ENCODE data around the gene DLG4. TPM values are rescaled to one million over a fixed set of nuclear protein-coding genes. Genes with fewer than 3 reads are reported as not detected.

DLG4 gene
- total RNA-seq, 2 experiments from 2014 or later, result 10.1 to 11.7 TPM

DNA sequence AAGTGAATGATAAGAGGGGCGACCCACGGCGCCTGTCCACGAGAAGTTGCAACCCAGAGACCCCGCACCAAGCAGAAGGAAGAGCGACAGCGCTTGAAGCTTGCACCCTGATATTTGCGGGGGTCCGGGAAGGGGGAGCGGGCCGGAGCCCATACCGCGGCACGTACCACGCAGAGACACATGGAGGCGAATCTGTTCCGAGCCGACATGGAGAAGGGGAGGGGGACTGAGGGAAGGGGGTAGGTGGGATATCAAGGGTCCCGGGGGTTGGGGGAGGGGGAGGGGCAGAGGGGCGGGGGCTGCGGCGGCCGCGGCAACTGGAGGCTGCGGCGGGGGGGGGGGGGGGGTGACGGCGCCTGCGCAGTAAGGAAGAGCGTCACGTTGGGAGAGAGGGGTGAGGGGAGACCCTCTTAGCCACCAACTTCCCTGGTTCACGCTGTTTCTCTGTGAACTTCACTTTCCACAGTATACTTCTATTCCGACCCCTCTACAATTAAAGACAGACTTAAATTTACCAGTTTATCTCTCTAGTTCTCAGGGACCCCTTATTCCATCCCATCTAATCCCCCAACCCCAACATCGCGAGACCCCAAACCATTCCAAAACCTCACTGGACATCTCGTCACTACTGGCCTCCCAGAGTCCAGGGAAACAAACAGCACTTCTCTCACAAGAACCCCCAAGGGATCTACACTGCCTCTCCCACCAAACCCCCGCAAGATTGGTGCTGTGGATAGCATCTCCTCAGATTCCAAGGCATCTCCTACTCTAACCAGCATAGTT, 8.0 kb downstream of the DLG4 start:
- ATAC-seq, result no peak
- no peak for DNase-seq
- Mint-ChIP-seq H3K4me1 (ENCODE audit: low read depth) (peaks cover 38% of the 10 kb centered on the region), H3K36me3 (ENCODE audit: low read depth) (no peaks in the 10 kb centered on the region), H3K27me3 (ENCODE audit: low read depth) (peaks cover 10% of the 10 kb centered on the region), H3K27ac (no peak overlapping the region), H3K4me3 (no peak overlapping the region), H3K9me3 (ENCODE audit: insufficient read depth) (no peaks in the 10 kb centered on the region)
- CTCF ChIA-PET, result no interaction called here
- POLR2A ChIA-PET, result no interaction called here

DNA sequence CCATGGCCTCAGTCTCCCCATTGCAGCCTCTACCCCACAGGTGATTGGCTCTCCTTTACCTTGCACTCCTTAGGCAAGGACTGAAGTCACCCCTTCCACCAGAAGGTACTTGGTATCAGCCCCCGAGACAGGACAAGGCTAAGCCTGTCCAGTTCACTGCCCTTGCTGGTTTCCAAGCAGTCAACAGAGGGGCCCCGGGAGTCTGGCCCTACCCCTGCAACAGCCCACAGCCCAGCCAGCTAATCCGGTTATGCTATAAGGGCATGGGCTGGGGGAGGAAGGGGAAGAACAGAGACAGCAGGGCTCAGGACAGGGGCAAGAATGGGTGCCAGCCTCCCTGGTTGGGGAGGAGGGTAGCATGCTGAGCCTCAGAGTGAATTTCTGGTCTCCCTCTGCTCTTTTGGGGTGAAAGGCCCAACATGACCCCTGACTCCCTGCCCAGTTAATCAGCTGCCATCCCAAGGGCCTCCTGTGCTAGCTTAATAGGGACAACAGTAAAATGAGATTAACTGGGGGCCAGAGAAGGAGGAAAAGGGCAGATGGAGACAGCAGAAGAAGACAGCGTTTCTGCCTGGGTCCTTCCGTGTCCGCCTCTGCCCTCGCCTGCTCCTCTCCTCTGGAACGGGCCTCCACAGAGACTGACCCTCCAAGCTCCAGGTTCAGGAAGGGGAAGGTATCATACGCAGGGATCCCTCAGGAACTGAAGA, 10.7 kb downstream of the DLG4 start:
- no peak overlapping the region for H3K27ac Mint-ChIP-seq
- no peaks in the 10 kb centered on the region for H3K9me3 Mint-ChIP-seq (ENCODE audit: insufficient read depth)
- CTCF ChIA-PET, result no interaction called here
- no peak overlapping the region for H3K4me3 Mint-ChIP-seq
- peaks cover 10% of the 10 kb centered on the region for H3K27me3 Mint-ChIP-seq (ENCODE audit: low read depth)
- ATAC-seq (no peak), DNase-seq (no peak)
- no peaks in the 10 kb centered on the region for H3K36me3 Mint-ChIP-seq (ENCODE audit: low read depth)
- POLR2A ChIA-PET, result no interaction called here
- peaks cover 38% of the 10 kb centered on the region for H3K4me1 Mint-ChIP-seq (ENCODE audit: low read depth)

DNA sequence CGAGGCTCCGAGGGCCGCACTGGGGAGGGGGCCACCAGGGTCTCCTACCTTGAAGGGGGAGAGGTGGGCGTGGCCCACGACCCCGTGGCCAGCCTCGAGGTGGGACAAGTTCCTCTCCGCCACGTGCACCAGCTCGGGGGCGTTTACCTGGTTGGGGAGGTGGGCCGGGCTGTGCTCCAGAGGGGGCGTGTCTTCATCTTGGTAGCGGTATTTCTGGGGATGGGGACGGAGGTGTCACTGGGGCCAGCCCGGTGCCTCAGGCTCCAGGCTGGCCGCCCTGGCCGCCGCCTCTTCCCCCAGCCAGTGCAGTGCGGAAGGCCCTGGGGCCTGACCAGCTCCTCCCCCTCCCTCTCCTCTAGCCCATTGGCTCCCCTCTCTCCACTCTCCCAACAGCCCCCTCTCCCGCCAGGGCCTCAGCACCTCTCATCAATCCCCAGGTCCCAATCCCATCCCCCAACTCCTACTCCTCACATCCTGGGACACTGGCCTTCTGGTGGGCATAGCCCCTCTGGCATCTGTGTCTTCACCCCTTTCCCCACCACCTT, 11.5 kb downstream of the DLG4 start:
- ATAC-seq, result no peak
- no peak for DNase-seq
- peaks cover 35% of the 10 kb centered on the region for H3K4me1 Mint-ChIP-seq (ENCODE audit: low read depth)
- H3K4me3 Mint-ChIP-seq, result no peak overlapping the region
- ChIA-PET CTCF (interaction anchor here (1.0 kb wide), 1 partner anchor 163 kb away, joined by 3 read pairs; no protein-coding TSS in a partner anchor), POLR2A (no interaction called here)
- no peaks in the 10 kb centered on the region for H3K36me3 Mint-ChIP-seq (ENCODE audit: low read depth)
- H3K27ac Mint-ChIP-seq, result no peak overlapping the region
- H3K9me3 Mint-ChIP-seq (ENCODE audit: insufficient read depth), result no peaks in the 10 kb centered on the region
- peaks cover 10% of the 10 kb centered on the region for H3K27me3 Mint-ChIP-seq (ENCODE audit: low read depth)

DNA sequence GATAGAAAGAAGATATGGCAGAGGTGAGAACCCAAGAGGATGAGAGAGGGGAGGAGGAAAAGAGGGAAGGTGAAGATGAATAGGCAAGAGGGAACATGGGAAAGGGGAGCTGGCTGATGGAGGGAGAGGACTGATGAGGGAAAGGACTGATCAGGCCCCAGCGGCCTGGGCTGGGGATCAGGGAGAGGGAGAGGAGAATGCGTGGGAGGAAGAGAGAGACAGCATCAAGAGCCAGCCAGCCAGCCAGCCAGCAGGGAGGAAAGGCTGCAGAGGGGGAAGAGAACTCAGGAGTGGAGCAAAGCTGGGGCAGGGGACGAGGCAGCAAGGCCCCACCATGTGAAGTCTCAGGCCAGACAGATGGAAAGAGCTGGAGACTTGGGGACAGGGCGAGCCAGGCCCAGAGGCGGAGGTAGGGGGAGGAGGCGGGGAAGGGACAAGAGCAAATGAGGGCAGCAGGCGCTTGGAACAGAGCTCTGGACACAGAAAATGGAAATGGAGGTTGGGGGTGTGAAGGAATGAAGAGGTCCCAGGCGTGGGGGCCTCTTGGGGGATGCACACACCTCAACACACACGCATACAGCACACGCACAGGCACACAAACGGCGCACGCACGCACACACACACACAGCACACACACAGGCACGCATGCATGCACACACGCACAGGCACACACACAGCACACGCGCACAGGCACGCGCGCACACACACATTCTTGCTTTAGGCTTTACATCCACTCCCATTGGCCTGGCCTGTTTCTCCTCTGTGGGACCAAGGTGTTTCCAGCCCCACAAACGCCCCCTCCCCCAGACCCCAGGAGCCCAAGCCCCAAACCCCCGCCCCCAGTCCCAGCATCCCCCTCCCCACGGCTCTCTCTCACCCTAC, 12.3 kb downstream of the DLG4 start:
- no peak for DNase-seq
- POLR2A ChIA-PET, result no interaction called here
- CTCF ChIA-PET, result interaction anchor here (1.0 kb wide), 1 partner anchor 162 kb away, joined by 3 read pairs; no protein-coding TSS in a partner anchor
- Mint-ChIP-seq H3K4me1 (ENCODE audit: low read depth) (peaks cover 34% of the 10 kb centered on the region), H3K27me3 (ENCODE audit: low read depth) (peaks cover 10% of the 10 kb centered on the region), H3K36me3 (ENCODE audit: low read depth) (peaks cover 2% of the 10 kb centered on the region), H3K4me3 (no peak overlapping the region), H3K9me3 (ENCODE audit: insufficient read depth) (no peaks in the 10 kb centered on the region), H3K27ac (peak overlapping the region; percentile 9)
- no peak for ATAC-seq

DNA sequence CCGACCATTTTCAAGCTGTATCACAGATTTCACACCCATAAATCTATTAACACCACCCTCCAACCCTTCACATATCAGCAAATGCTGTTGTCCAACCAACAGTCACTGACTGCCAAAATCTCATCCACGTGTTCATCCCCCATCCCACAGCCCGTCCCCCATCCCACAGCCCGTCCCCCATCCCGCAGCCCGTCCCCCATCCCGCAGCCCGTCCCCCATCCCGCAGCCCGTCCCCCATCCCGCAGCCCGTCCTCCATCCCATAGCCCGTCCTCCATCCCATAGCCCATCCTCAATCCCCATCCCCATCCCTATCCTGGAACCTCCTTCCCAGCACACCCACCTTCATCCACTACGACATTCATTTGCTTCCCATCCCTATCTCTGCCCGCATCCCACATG, 14.1 kb downstream of the DLG4 start:
- ChIA-PET POLR2A (interaction anchor here (0.8 kb wide), 1 partner anchor 190 kb away, joined by 3 read pairs; no protein-coding TSS in a partner anchor), CTCF (interaction anchor here (1.5 kb wide), 1 partner anchor 28 kb away, joined by 4 read pairs; no protein-coding TSS in a partner anchor)
- H3K4me1 Mint-ChIP-seq (ENCODE audit: low read depth), result peaks cover 32% of the 10 kb centered on the region
- H3K9me3 Mint-ChIP-seq (ENCODE audit: insufficient read depth), result no peaks in the 10 kb centered on the region
- H3K4me3 Mint-ChIP-seq, result peak overlapping the region; percentile 71
- H3K27me3 Mint-ChIP-seq (ENCODE audit: low read depth), result peaks cover 5% of the 10 kb centered on the region
- ATAC-seq (no peak), DNase-seq (no peak)
- peak overlapping the region; percentile 85 for H3K27ac Mint-ChIP-seq
- peaks cover 3% of the 10 kb centered on the region for H3K36me3 Mint-ChIP-seq (ENCODE audit: low read depth)

DNA sequence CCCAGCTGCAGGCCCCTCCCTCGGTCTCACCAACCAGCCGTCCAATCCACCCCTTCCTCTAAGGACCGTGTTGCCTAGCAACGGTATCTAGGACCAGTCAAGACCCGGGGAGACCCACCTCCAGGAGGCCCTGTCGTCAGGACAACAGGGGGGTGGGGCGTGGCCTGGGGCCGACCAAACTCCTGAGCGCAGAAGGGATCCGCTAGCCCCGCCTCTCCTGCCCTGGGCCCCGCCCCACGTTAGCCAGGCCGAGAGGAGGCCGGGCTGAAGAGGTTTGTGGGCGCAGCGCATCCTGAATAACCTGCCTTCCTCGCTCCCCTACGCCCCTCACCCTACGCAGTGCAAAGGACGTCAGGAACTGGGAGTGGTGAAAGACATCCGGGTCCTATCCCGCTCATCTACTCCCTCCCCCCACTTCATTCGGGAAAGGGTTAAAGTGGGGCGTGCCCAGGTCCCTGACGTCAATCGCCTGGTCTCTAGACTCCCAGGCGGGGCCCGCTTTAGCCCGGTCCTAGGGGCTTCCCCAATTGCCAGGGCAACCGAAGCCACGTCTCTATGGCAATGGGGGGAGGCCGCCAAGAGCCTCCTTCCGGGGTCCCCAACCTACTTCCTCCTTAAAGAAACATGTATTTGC, 14.7 kb downstream of the DLG4 start:
- ChIA-PET CTCF (interaction anchor here (0.9 to 1.5 kb wide), 2 partner anchors 27 to 159 kb away, joined by 3 to 4 read pairs; no protein-coding TSS in a partner anchor), POLR2A (no interaction called here)
- Mint-ChIP-seq H3K4me1 (ENCODE audit: low read depth) (peaks cover 32% of the 10 kb centered on the region), H3K9me3 (ENCODE audit: insufficient read depth) (no peaks in the 10 kb centered on the region), H3K4me3 (peak overlapping the region; percentile 71), H3K36me3 (ENCODE audit: low read depth) (peaks cover 3% of the 10 kb centered on the region), H3K27me3 (ENCODE audit: low read depth) (peaks cover under 1% of the 10 kb centered on the region), H3K27ac (peak overlapping the region; percentile 85)
- DNase-seq (peak; percentile 96), ATAC-seq (peak; percentile 86)

DNA sequence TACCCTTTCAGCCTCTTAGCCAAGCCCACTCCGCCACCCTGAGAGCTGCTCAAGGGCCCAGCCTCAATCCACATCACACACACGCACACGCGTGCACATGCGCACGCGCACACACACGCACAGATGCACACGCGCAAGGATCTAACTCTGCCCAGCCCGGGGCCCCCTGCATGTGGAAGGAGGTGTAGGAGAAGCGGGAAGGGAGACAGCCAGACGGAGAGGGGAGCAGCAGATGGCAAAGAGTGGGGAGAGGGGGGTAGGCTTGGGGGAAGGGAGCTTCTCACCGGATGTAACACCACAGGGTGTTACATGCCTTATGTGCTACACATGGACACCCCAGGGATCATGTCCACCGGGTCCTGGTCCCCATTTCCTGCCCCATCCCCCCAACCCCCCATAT, 15.3 kb downstream of the DLG4 start:
- ChIA-PET POLR2A (interaction anchor here (0.6 kb wide), 1 partner anchor 32 kb away, joined by 3 read pairs; no protein-coding TSS in a partner anchor), CTCF (interaction anchor here (0.9 to 1.5 kb wide), 2 partner anchors 27 to 159 kb away, joined by 3 to 4 read pairs; no protein-coding TSS in a partner anchor)
- no peak for DNase-seq
- peaks cover 32% of the 10 kb centered on the region for H3K4me1 Mint-ChIP-seq (ENCODE audit: low read depth)
- peaks cover 3% of the 10 kb centered on the region for H3K36me3 Mint-ChIP-seq (ENCODE audit: low read depth)
- H3K9me3 Mint-ChIP-seq (ENCODE audit: insufficient read depth), result no peaks in the 10 kb centered on the region
- no peak for ATAC-seq
- H3K27ac Mint-ChIP-seq, result peak overlapping the region; percentile 85
- H3K4me3 Mint-ChIP-seq, result peak overlapping the region; percentile 71
- no peaks in the 10 kb centered on the region for H3K27me3 Mint-ChIP-seq (ENCODE audit: low read depth)

DNA sequence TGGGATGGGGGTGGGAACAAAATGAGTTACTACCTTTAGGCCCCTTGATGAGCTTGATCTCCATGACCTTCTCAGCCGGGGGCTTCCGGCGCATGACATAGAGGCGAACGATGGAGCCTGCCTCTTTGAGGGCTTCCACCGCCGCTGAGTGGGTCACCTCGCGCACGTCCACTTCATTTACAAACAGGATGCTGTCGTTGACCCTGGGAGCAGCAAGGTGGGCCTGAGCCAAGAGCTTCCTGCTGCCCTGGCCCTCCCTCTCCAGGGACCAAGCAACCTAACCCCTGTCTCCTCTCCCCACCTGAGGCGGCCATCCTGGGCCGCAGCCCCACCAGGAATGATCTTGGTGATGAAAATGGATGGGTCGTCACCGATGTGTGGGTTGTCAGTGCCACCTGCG, 16.2 kb downstream of the DLG4 start:
- H3K27ac Mint-ChIP-seq, result peak overlapping the region; percentile 85
- ChIA-PET CTCF (interaction anchor here (0.7 to 1.1 kb wide), 3 partner anchors 12 to 26 kb away, joined by 3 read pairs; partner anchors contain the start of genes ACADVL and DLG4), POLR2A (no interaction called here)
- peak overlapping the region; percentile 17 for H3K4me3 Mint-ChIP-seq
- H3K27me3 Mint-ChIP-seq (ENCODE audit: low read depth), result no peaks in the 10 kb centered on the region
- peaks cover 3% of the 10 kb centered on the region for H3K36me3 Mint-ChIP-seq (ENCODE audit: low read depth)
- no peaks in the 10 kb centered on the region for H3K9me3 Mint-ChIP-seq (ENCODE audit: insufficient read depth)
- ATAC-seq (no peak), DNase-seq (no peak)
- H3K4me1 Mint-ChIP-seq (ENCODE audit: low read depth), result peaks cover 32% of the 10 kb centered on the region

DNA sequence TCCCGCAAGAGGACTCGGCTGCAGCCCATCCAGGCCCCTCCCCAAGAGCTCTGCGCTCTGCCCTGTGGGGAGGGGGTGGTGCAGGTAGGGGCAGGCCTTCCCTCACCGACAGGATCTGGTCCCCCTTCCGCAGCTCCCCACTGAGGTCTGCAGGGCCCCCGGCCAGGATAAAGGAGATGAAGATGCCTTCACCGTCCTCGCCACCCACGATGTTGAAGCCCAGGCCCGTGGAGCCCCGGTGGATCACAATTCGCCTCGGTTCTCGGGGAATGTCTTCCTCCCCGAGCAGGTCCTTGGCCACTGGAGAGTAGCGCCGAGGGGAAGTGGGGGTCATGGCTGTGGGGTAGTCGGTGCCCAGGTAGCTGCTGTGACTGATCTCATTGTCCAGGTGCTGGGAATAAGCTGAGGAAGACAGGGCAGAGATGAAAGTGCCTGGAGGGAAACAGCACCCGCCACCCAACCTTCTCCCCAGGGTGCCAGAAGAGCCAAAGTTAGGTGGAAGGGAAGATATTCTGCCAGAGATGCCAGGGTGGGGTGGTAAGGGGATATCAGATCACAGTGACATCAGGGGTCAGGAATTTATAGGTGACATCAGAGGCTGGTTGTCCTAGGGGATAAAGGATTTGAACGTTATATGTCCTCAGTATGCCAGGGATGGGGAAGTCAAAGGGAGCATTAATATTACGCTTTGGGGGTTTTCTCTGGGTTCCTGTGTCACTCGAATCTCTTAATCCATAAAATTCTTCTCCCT, 22.8 kb downstream of the DLG4 start:
- no peak for DNase-seq
- ChIA-PET POLR2A (no interaction called here), CTCF (no interaction called here)
- H3K27me3 Mint-ChIP-seq (ENCODE audit: low read depth), result no peaks in the 10 kb centered on the region
- no peak overlapping the region for H3K27ac Mint-ChIP-seq
- no peak for ATAC-seq
- no peaks in the 10 kb centered on the region for H3K9me3 Mint-ChIP-seq (ENCODE audit: insufficient read depth)
- no peaks in the 10 kb centered on the region for H3K4me1 Mint-ChIP-seq (ENCODE audit: low read depth)
- H3K4me3 Mint-ChIP-seq, result no peak overlapping the region
- no peaks in the 10 kb centered on the region for H3K36me3 Mint-ChIP-seq (ENCODE audit: low read depth)

DNA sequence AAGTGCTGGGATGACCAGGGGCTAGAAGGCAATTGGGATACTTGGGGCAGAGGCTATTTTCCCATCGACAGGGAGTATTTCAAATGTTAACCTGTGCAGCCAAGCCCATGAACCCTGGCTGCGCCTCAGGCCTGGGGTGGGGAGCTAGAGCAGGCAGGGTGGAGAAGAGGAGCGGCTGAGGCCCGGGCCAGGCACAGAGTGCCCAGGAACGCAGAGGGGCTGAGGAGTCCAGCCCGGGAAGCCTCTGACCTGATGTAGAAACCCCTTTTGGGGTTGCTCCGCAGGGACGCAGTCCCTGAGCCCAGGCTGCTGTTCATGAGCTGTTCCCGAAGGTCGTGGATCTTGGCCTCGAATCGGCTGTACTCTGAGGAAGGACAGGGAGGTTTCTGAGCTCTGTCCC, 23.7 kb downstream of the DLG4 start:
- ChIA-PET CTCF (no interaction called here), POLR2A (no interaction called here)
- Mint-ChIP-seq H3K27ac (no peak overlapping the region), H3K27me3 (ENCODE audit: low read depth) (no peaks in the 10 kb centered on the region), H3K4me3 (no peak overlapping the region), H3K4me1 (ENCODE audit: low read depth) (no peaks in the 10 kb centered on the region), H3K9me3 (ENCODE audit: insufficient read depth) (no peaks in the 10 kb centered on the region), H3K36me3 (ENCODE audit: low read depth) (no peaks in the 10 kb centered on the region)
- DNase-seq, result no peak
- ATAC-seq, result no peak
